HEK293 (cell line): ENCODE data around the gene CAB39.

Experiments
- CTCF ChIA-PET: fragments of 350-600 bp; formaldehyde crosslinking; extraction: SDS; loops from one replicate; lab custom pipeline; 2021; ENCODE audit warnings: antibody characterized with exemption; lab: Yijun Ruan, JAX
- POLR2A ChIA-PET: fragments of 300-600 bp; formaldehyde crosslinking; extraction: SDS; loops from one replicate; lab custom pipeline; 2020; ENCODE audit warnings: antibody characterized with exemption, inconsistent platforms; lab: Yijun Ruan, JAX
- H3K27ac ChIP-seq: fragments of 200-500 bp; sonication (Bioruptor generic); 2 replicates; pipeline ENCODE4 v1.5.1; 2014; ENCODE audit warnings: low read depth, low read length, control low read depth, inconsistent platforms; ENCODE audit errors: extremely low read depth
- H3K36me3 ChIP-seq, 2 experiments: fragments of 200-500 bp in 1 of 2; sonication (Bioruptor generic) in 1 of 2; 1 replicate in 1 of 2; 2 replicates in 1 of 2; pipeline ENCODE4 v1.5.1; 2014 to 2017; ENCODE audit warnings: inconsistent platforms in 2 of 2, low read length in 2 of 2; ENCODE audit not compliant: control insufficient read depth in 2 of 2, insufficient read depth in 1 of 2
- H3K4me1 ChIP-seq: fragments of 200-500 bp; sonication (Bioruptor generic); 2 replicates; pipeline ENCODE4 v1.5.1; 2014; ENCODE audit warnings: mild to moderate bottlenecking, low read length, inconsistent platforms; ENCODE audit not compliant: control insufficient read depth, insufficient read depth
- H3K4me3 ChIP-seq: 2 replicates; pipeline ENCODE4 v1.5.1; 2011; ENCODE audit warnings: low read depth, mild to moderate bottlenecking, control low read depth, low read length, moderate library complexity
- H3K9me3 ChIP-seq: fragments of 200-500 bp; sonication (Bioruptor generic); 2 replicates; pipeline ENCODE4 v1.5.1; 2014; ENCODE audit warnings: low read depth, low read length, inconsistent platforms; ENCODE audit not compliant: control insufficient read depth, insufficient read depth
- BCL11A ChIP-seq: fragments of 450-650 bp; formaldehyde crosslinking; IDR thresholded peaks from 2 replicates; pipeline ENCODE4 v1.5.1; 2016; ENCODE audit warnings: low read depth, missing biosample characterization, missing genetic modification characterization
- KLF10 ChIP-seq: fragments of 450-650 bp; IDR thresholded peaks from 2 replicates; pipeline ENCODE4 v1.5.1; 2018; ENCODE audit warnings: missing biosample characterization, mild to moderate bottlenecking, missing genetic modification characterization
- KLF9 ChIP-seq: fragments of 450-650 bp; formaldehyde crosslinking; IDR thresholded peaks from 2 replicates; pipeline ENCODE4 v1.5.1; 2016; ENCODE audit warnings: missing biosample characterization, missing genetic modification characterization, low read depth
- OSR2 ChIP-seq: fragments of 450-650 bp; formaldehyde crosslinking; IDR thresholded peaks from 2 replicates; pipeline ENCODE4 v1.5.1; 2016; ENCODE audit warnings: missing biosample characterization, missing genetic modification characterization
- PRDM1 ChIP-seq: fragments of 450-650 bp; formaldehyde crosslinking; IDR thresholded peaks from 2 replicates; pipeline ENCODE4; 2016; ENCODE audit warnings: missing biosample characterization, missing genetic modification characterization
- WT1 ChIP-seq: fragments of 450-650 bp; formaldehyde crosslinking; IDR thresholded peaks from 2 replicates; pipeline ENCODE4 v1.5.1; 2016; ENCODE audit warnings: missing biosample characterization, missing genetic modification characterization
- ZBTB48 ChIP-seq: fragments of 450-650 bp; formaldehyde crosslinking; IDR thresholded peaks from 2 replicates; pipeline ENCODE4 v1.5.1; 2016; ENCODE audit warnings: missing biosample characterization, missing genetic modification characterization
- ZBTB8A ChIP-seq: fragments of 450-650 bp; formaldehyde crosslinking; IDR thresholded peaks from 2 replicates; pipeline ENCODE4 v1.5.1; 2016; ENCODE audit warnings: missing biosample characterization, missing genetic modification characterization
- ZNF221 ChIP-seq: fragments of 450-650 bp; formaldehyde crosslinking; IDR thresholded peaks from 2 replicates; pipeline ENCODE4 v1.5.1; 2017; ENCODE audit warnings: missing biosample characterization, missing genetic modification characterization, borderline replicate concordance
- ZNF223 ChIP-seq: fragments of 450-650 bp; formaldehyde crosslinking; IDR thresholded peaks from 2 replicates; pipeline ENCODE4 v1.5.1; 2016; ENCODE audit warnings: missing biosample characterization, missing genetic modification characterization
- ZNF292 ChIP-seq: fragments of 450-650 bp; formaldehyde crosslinking; IDR thresholded peaks from 2 replicates; pipeline ENCODE4 v1.5.1; 2016; ENCODE audit warnings: low read depth, missing biosample characterization, missing genetic modification characterization, borderline replicate concordance
- ZNF335 ChIP-seq: fragments of 450-650 bp; formaldehyde crosslinking; conservative IDR thresholded peaks from 2 replicates; pipeline ENCODE4 v1.5.1; 2016; ENCODE audit warnings: missing biosample characterization, missing genetic modification characterization
- ZNF423 ChIP-seq: fragments of 450-650 bp; formaldehyde crosslinking; IDR thresholded peaks from 2 replicates; pipeline ENCODE4 v1.5.1; 2016; ENCODE audit warnings: missing biosample characterization, missing genetic modification characterization
- ZNF501 ChIP-seq: fragments of 450-650 bp; formaldehyde crosslinking; IDR thresholded peaks from 2 replicates; pipeline ENCODE4 v1.5.1; 2016; ENCODE audit warnings: missing biosample characterization, missing genetic modification characterization
- ZNF600 ChIP-seq: fragments of 450-650 bp; formaldehyde crosslinking; IDR thresholded peaks from 2 replicates; pipeline ENCODE4 v1.5.1; 2016; ENCODE audit warnings: missing biosample characterization, missing genetic modification characterization
- ZNF654 ChIP-seq: fragments of 450-650 bp; formaldehyde crosslinking; IDR thresholded peaks from 2 replicates; pipeline ENCODE4 v1.5.1; 2016; ENCODE audit warnings: low read depth, missing biosample characterization, missing genetic modification characterization
- ZNF664 ChIP-seq: fragments of 450-650 bp; formaldehyde crosslinking; IDR thresholded peaks from 2 replicates; pipeline ENCODE4 v1.5.1; 2016; ENCODE audit warnings: missing biosample characterization, missing genetic modification characterization
- ZNF76 ChIP-seq: fragments of 450-650 bp; formaldehyde crosslinking; IDR thresholded peaks from 2 replicates; pipeline ENCODE4; 2016; ENCODE audit warnings: low read depth, missing biosample characterization, missing genetic modification characterization, borderline replicate concordance
- ZNF830 ChIP-seq: fragments of 450-650 bp; IDR thresholded peaks from 2 replicates; pipeline ENCODE4 v1.5.0; 2018; ENCODE audit warnings: missing biosample characterization, missing genetic modification characterization, low read depth, mild to moderate bottlenecking, moderate library complexity
- TF ChIP-seq, protein P1 (sequence below): fragments of 450-650 bp; formaldehyde crosslinking; IDR thresholded peaks from 2 replicates; pipeline ENCODE4 v1.5.1; 2016; ENCODE audit warnings: missing biosample characterization, missing genetic modification characterization
- TF ChIP-seq, protein P2 (sequence below): fragments of 450-650 bp; formaldehyde crosslinking; IDR thresholded peaks from 2 replicates; pipeline ENCODE4 v1.5.1; 2017; ENCODE audit warnings: missing biosample characterization, missing genetic modification characterization
- TF ChIP-seq, protein P3 (sequence below): fragments of 450-650 bp; formaldehyde crosslinking; IDR thresholded peaks from 2 replicates; pipeline ENCODE4 v1.5.1; 2016; ENCODE audit warnings: missing biosample characterization, missing genetic modification characterization, low read depth
- TF ChIP-seq, protein P4 (sequence below): fragments of 450-650 bp; IDR thresholded peaks from 2 replicates; pipeline ENCODE4 v1.5.1; 2018; ENCODE audit warnings: missing biosample characterization, mild to moderate bottlenecking, missing genetic modification characterization

CAB39 gene

DNA sequence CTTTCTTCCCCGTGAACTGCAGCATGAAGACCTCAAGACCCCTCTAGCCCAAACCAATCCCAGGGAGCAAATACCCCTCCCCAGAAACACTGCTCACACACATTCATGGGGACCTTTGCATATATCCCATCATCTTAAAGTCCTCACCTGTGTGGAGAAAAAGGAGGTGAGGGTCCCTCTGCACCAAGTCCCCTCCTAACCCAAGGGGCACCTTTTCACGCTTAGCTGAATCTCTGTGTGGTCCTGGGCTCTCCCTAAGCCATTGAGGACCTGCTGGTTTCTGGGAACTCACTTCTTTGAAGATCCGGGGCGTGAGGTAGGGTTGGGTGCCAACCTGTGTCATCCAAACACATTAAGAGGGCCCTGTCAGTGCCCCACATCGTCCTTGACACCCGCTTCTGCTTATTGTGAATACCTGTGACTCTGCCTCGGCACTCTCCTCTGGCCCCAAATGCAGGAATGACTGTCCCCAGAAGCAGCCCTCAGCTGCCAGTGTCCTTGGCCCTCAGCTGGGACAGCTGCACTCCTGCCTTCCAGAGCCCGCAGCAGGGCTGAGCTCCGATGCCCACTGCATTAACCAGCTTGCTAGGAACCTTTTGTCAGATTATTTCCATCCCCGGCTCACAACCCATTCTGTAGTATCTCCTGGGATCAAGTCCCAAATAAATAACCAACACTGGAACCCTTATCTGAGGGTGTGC, 110.8 kb downstream of the CAB39 start:
- TF ChIP-seq ZNF76 (tag by site-specific recombination) (no peak), ZNF223 (tag by site-specific recombination) (no peak)
- TF ChIP-seq, all 188 proteins: peak for 0
- H3K27ac ChIP-seq: no peak overlapping the region
- H3K4me3 ChIP-seq: no peak overlapping the region
- POLR2A ChIA-PET: no interaction called here
- CTCF ChIA-PET: interaction anchor here (0.6 to 3.4 kb wide), 17 partner anchors 9 to 1756 kb away, joined by 3 to 57 read pairs (median 5); partner anchors contain the start of genes GPR55, ITM2C and PSMD1
- no peaks in the 10 kb centered on the region for H3K9me3 ChIP-seq
- H3K36me3 ChIP-seq: peaks cover 0 to 20% of the 10 kb centered on the region in 2 experiments; a peak in 2 of 3 replicates
- H3K4me1 ChIP-seq: no peaks in the 10 kb centered on the region

DNA sequence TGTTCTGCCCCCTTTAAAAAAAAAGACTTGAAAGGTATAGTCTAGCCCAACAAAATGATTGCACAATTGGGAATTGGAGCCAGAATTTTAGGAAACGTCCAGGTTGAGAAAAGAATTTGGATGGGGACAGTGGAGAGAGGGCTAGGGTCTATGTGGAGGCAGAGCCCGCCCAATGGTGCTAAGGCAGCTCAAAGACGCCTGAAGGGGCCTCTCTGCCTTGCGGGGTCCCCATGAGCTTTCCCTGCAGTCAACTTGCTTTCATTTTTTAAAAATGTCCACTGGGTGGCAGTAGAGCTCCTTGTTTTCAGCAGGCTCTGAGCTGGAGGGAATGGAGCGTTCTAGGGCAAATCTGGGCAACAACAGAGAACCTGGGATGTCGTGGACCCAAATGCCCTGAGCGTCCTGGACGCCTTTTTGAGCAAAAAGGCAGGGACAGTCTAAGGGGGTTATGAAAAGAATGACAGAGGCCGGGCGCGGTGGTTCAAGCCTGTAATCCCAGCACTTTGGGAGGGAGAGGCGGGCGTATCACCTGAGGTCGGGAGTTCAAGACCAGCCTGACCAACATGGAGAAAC, 111.8 kb downstream of the CAB39 start:
- Histone ChIP-seq H3K36me3 (peaks cover 0 to 12% of the 10 kb centered on the region in 2 experiments; a peak in 1 of 3 replicates), H3K9me3 (no peaks in the 10 kb centered on the region), H3K27ac (no peak overlapping the region), H3K4me1 (no peaks in the 10 kb centered on the region), H3K4me3 (no peak overlapping the region)
- POLR2A ChIA-PET: interaction anchor here (0.9 to 1.1 kb wide), 2 partner anchors 228 to 628 kb away, joined by 3 read pairs; no protein-coding TSS in a partner anchor
- TF ChIP-seq ZNF600 (tag by site-specific recombination) (peak; percentile 25; the same call in 1 of the 2 replicates), ZNF221 (tag by site-specific recombination) (no peak), ZNF335 (tag by site-specific recombination) (peak; percentile 92), ZBTB8A (tag by site-specific recombination) (peak; percentile 75), OSR2 (no peak), ZNF654 (tag by site-specific recombination) (peak; percentile 81), PRDM1 (tag by site-specific recombination) (0 out of 2 replicates have a peak, but pooled peaks have one; percentile 5), ZNF501 (tag by site-specific recombination) (no peak), ZNF830 (no peak), ZBTB48 (tag by site-specific recombination) (peak; percentile 40; the same call in 1 of the 2 replicates)
- TF ChIP-seq, protein P1, sequence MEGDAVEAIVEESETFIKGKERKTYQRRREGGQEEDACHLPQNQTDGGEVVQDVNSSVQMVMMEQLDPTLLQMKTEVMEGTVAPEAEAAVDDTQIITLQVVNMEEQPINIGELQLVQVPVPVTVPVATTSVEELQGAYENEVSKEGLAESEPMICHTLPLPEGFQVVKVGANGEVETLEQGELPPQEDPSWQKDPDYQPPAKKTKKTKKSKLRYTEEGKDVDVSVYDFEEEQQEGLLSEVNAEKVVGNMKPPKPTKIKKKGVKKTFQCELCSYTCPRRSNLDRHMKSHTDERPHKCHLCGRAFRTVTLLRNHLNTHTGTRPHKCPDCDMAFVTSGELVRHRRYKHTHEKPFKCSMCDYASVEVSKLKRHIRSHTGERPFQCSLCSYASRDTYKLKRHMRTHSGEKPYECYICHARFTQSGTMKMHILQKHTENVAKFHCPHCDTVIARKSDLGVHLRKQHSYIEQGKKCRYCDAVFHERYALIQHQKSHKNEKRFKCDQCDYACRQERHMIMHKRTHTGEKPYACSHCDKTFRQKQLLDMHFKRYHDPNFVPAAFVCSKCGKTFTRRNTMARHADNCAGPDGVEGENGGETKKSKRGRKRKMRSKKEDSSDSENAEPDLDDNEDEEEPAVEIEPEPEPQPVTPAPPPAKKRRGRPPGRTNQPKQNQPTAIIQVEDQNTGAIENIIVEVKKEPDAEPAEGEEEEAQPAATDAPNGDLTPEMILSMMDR: peak; percentile 73
- CTCF ChIA-PET: interaction anchor here (0.5 to 3.4 kb wide), 60 partner anchors 8 to 1211 kb away, joined by 3 to 57 read pairs (median 4); partner anchors contain the start of genes GPR55, ITM2C and PSMD1

DNA sequence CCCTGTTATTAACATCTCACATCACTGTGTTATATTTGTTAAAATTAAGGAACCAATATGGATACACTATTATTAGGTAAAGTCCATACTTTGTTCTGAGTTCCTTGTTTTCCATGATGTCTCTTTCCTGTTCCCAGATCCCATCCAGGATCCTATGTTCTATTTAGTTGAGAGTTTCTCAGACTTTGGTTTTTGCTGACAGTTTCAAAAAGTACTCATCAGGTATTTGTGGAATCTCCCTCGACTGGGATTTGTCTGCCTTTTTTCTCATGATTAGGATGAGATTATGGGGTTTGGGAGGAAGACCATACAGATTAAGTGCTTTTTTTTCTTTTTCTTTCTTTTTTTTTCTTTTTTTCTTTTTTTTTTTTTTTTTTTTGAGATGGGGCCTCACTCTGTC, 112.7 kb downstream of the CAB39 start:
- Histone ChIP-seq H3K36me3 (peaks cover 0 to 7% of the 10 kb centered on the region in 2 experiments; a peak in 1 of 3 replicates), H3K9me3 (no peaks in the 10 kb centered on the region), H3K4me3 (no peak overlapping the region), H3K27ac (no peak overlapping the region), H3K4me1 (no peaks in the 10 kb centered on the region)
- ChIA-PET POLR2A (no interaction called here), CTCF (interaction anchor here (1.3 to 3.4 kb wide), 2 partner anchors 9 to 162 kb away, joined by 4 to 57 read pairs; no protein-coding TSS in a partner anchor)
- TF ChIP-seq ZNF664 (tag by site-specific recombination): no peak
- no peak for TF ChIP-seq ZBTB8A (tag by site-specific recombination)
- TF ChIP-seq ZNF292 (tag by site-specific recombination): no peak
- no peak for TF ChIP-seq KLF9
- TF ChIP-seq ZNF423 (tag by site-specific recombination): no peak
- no peak for TF ChIP-seq KLF10 (tag by site-specific recombination)
- TF ChIP-seq, protein P2, sequence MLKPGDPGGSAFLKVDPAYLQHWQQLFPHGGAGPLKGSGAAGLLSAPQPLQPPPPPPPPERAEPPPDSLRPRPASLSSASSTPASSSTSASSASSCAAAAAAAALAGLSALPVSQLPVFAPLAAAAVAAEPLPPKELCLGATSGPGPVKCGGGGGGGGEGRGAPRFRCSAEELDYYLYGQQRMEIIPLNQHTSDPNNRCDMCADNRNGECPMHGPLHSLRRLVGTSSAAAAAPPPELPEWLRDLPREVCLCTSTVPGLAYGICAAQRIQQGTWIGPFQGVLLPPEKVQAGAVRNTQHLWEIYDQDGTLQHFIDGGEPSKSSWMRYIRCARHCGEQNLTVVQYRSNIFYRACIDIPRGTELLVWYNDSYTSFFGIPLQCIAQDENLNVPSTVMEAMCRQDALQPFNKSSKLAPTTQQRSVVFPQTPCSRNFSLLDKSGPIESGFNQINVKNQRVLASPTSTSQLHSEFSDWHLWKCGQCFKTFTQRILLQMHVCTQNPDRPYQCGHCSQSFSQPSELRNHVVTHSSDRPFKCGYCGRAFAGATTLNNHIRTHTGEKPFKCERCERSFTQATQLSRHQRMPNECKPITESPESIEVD (tag by site-specific recombination): no peak
- TF ChIP-seq, protein P3, sequence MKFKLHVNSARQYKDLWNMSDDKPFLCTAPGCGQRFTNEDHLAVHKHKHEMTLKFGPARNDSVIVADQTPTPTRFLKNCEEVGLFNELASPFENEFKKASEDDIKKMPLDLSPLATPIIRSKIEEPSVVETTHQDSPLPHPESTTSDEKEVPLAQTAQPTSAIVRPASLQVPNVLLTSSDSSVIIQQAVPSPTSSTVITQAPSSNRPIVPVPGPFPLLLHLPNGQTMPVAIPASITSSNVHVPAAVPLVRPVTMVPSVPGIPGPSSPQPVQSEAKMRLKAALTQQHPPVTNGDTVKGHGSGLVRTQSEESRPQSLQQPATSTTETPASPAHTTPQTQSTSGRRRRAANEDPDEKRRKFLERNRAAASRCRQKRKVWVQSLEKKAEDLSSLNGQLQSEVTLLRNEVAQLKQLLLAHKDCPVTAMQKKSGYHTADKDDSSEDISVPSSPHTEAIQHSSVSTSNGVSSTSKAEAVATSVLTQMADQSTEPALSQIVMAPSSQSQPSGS (tag by site-specific recombination): no peak
- TF ChIP-seq, protein P4, sequence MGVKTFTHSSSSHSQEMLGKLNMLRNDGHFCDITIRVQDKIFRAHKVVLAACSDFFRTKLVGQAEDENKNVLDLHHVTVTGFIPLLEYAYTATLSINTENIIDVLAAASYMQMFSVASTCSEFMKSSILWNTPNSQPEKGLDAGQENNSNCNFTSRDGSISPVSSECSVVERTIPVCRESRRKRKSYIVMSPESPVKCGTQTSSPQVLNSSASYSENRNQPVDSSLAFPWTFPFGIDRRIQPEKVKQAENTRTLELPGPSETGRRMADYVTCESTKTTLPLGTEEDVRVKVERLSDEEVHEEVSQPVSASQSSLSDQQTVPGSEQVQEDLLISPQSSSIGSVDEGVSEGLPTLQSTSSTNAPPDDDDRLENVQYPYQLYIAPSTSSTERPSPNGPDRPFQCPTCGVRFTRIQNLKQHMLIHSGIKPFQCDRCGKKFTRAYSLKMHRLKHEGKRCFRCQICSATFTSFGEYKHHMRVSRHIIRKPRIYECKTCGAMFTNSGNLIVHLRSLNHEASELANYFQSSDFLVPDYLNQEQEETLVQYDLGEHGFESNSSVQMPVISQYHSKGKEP (tag by site-specific recombination): no peak
- no peak for TF ChIP-seq BCL11A (tag by site-specific recombination)
- TF ChIP-seq WT1 (tag by site-specific recombination): no peak
